ENCODE data around the gene GNAO1.
"Not testable (repeated sequence)": the region's sequence is repeated elsewhere in the genome, so short reads cannot be mapped to it uniquely, and the experiment has no call there.

The GNAO1 gene

GRCh38 chr16:56370185-56370874 is 179.0 kb downstream of the GNAO1 start:
- no peak for DNase-seq

GRCh38 chr16:56370875-56371659 is 179.8 kb downstream of the GNAO1 start:
- DNase-seq: no peak

GRCh38 chr16:56371660-56371937 is 180.3 kb downstream of the GNAO1 start:
- DNase-seq: no peak

GRCh38 chr16:56372013-56372634 is 180.8 kb downstream of the GNAO1 start:
- no peak for DNase-seq

GRCh38 chr16:56373003-56373402 is 181.7 kb downstream of the GNAO1 start:
- DNase-seq: no peak

- DNase-seq: not testable (repeated sequence)
Measured at GRCh38 chr16:56375792-56376191, 184.5 kb downstream of the GNAO1 start.

GRCh38 chr16:56379044-56379443 is 187.8 kb downstream of the GNAO1 start:
- not testable (repeated sequence) for DNase-seq

GRCh38 chr16:56380778-56381485 is 189.6 kb downstream of the GNAO1 start:
- not testable (repeated sequence) for DNase-seq

- DNase-seq: no peak
Measured at GRCh38 chr16:56382459-56382858, 191.2 kb downstream of the GNAO1 start.

GRCh38 chr16:56382901-56383355 is 191.6 kb downstream of the GNAO1 start:
- DNase-seq: no peak

GRCh38 chr16:56384074-56384721 is 192.9 kb downstream of the GNAO1 start:
- DNase-seq: no peak

- no peak for DNase-seq
Measured at GRCh38 chr16:56387396-56387795, 196.1 kb downstream of the GNAO1 start.

GRCh38 chr16:56388209-56388608 is 196.9 kb downstream of the GNAO1 start:
- no peak for DNase-seq

GRCh38 chr16:56389554-56389953 is 198.3 kb downstream of the GNAO1 start:
- no peak for DNase-seq

GRCh38 chr16:56396724-56397123 is 205.4 kb downstream of the GNAO1 start:
- not testable (repeated sequence) for DNase-seq

- DNase-seq: no peak
Measured at GRCh38 chr16:56399047-56399446, 207.8 kb downstream of the GNAO1 start.

GRCh38 chr16:56399486-56399885 is 208.2 kb downstream of the GNAO1 start:
- DNase-seq: no peak

- DNase-seq: no peak
Measured at GRCh38 chr16:56400458-56400857, 209.2 kb downstream of the GNAO1 start.

- no peak for DNase-seq
Measured at GRCh38 chr16:56401482-56401881, 210.2 kb downstream of the GNAO1 start.

- no peak for DNase-seq
Measured at GRCh38 chr16:56405977-56406672, 214.8 kb downstream of the GNAO1 start.

Measured in NCI-H1105 (cell line).